ENCODE data around the gene RRAS. TPM values are rescaled to one million over a fixed set of nuclear protein-coding genes. Genes with fewer than 3 reads are reported as not detected.

Gene RRAS
- total RNA-seq, 1 donor, result 44.5 TPM

GRCh38 chr19:49660338-49660961 lies 20.5 kb upstream of the RRAS start:
- H3K4me3 ChIP-seq (ENCODE audit: low read depth, low read length), result no peak overlapping the region
- no peak for TF ChIP-seq CTCF (IDR thresholded peaks at IDR 0.05; ENCODE audit: insufficient read depth, low read depth, low read length)
- no peak for DNase-seq (ENCODE audit: low read depth)

- H3K4me3 ChIP-seq (ENCODE audit: low read depth, low read length), result no peak overlapping the region
- TF ChIP-seq CTCF (IDR thresholded peaks at IDR 0.05; ENCODE audit: insufficient read depth, low read depth, low read length), result no peak
- DNase-seq (ENCODE audit: low read depth), result no peak
These were observed 18.9 kb upstream of the RRAS start for GRCh38 chr19:49658566-49659442.

GRCh38 chr19:49658139-49658517 lies 18.2 kb upstream of the RRAS start:
- DNase-seq (ENCODE audit: low read depth), result no peak
- no peak for TF ChIP-seq CTCF (IDR thresholded peaks at IDR 0.05; ENCODE audit: insufficient read depth, low read depth, low read length)
- no peak overlapping the region for H3K4me3 ChIP-seq (ENCODE audit: low read depth, low read length)

GRCh38 chr19:49657493-49658138 lies 17.7 kb upstream of the RRAS start:
- no peak for DNase-seq (ENCODE audit: low read depth)
- H3K4me3 ChIP-seq (ENCODE audit: low read depth, low read length), result no peak overlapping the region
- no peak for TF ChIP-seq CTCF (IDR thresholded peaks at IDR 0.05; ENCODE audit: insufficient read depth, low read depth, low read length)

GRCh38 chr19:49656456-49657109 lies 16.6 kb upstream of the RRAS start:
- H3K4me3 ChIP-seq (ENCODE audit: low read depth, low read length), result no peak overlapping the region
- no peak for TF ChIP-seq CTCF (IDR thresholded peaks at IDR 0.05; ENCODE audit: insufficient read depth, low read depth, low read length)

GRCh38 chr19:49655570-49656455 lies 15.9 kb upstream of the RRAS start:
- DNase-seq (ENCODE audit: low read depth), result no peak
- H3K4me3 ChIP-seq (ENCODE audit: low read depth, low read length), result no peak overlapping the region
- no peak for TF ChIP-seq CTCF (IDR thresholded peaks at IDR 0.05; ENCODE audit: insufficient read depth, low read depth, low read length)

More at GRCh38 chr19:49656456-49657109, 16.6 kb upstream of the RRAS start:
- DNase-seq (ENCODE audit: low read depth), result no peak

Data from fibroblast of villous mesenchyme (primary cell).